ENCODE results near the gene POLR2F. TPM values are rescaled to one million over a fixed set of nuclear protein-coding genes. Genes with fewer than 3 reads are reported as not detected.
"Not testable (repeated sequence)": the region's sequence is repeated elsewhere in the genome, so short reads cannot be mapped to it uniquely, and the experiment has no call there.

Gene POLR2F
- total RNA-seq, 2 donors from 2014 or later, result 43.4 to 47.9 TPM

DNA sequence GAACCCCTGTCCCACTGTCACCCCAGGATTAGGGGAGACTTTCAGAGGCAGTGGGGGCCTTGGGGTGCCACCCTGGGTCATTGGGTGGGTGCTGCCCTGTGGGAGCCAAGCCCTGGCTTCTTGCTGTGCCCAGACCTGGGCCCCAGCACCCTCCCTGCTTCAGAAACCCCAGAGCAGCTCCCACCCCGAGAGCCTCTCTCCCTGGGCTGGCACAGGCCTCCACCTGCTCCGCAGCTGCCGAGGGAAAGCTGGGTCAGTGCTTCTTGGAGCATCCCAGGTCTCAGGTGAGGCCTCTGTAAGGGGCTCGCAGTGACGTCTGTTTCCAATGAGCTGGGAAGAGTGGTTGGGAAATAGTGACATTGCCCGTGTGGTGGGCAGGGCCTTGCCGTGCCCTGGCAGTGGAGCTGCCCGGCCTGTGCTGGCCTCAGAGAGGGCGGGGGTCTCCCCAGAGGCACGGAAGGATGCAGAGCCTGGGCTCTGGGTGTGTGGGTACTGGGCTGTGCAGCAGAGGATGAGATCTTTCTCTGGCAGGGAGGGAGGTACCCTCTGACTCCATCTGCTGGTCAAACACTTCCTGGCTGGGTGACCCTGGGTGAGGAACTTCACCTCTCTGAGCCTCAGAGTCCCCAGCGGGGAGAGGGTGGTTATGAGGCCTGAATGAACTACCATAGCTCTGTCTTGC lies 23.1 kb upstream of the POLR2F start:
- peaks cover 11% of the 10 kb centered on the region for H3K4me1 Mint-ChIP-seq (ENCODE audit: low read depth)
- no peak overlapping the region for H3K4me3 Mint-ChIP-seq
- H3K27ac Mint-ChIP-seq, result no peak overlapping the region
- no peaks in the 10 kb centered on the region for H3K27me3 Mint-ChIP-seq (ENCODE audit: low read depth)
- H3K36me3 Mint-ChIP-seq (ENCODE audit: insufficient read depth in 2 of 2), result no peaks in the 10 kb centered on the region
- no peak for DNase-seq
- no peaks in the 10 kb centered on the region for H3K9me3 Mint-ChIP-seq
- no peak for ATAC-seq (replicated peaks in 1 of 2)

DNA sequence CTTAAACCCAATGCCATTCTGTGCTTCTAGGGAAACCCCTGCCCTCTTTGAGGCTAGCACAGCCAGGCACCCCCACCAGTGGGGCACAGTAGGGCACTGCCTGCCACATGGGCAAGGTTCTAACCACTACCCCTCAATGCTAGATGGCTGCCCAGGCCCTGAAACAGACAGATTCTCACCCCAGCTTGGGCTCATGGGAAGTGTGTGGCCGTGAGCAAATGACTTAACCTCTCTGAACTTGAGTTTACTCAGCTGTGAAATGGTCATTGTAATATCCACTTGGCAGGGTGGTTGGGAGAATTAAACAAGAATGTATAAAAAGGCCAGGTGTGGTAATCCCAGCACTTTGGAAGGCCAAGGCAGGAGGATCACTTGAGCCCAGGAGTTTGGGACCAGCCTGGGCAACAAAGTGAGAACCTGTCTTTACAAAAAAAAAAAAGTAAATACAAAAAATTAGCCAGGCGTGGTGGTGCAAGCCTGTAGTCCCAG lies 22.5 kb upstream of the POLR2F start:
- Mint-ChIP-seq H3K36me3 (ENCODE audit: insufficient read depth in 2 of 2) (no peaks in the 10 kb centered on the region), H3K4me3 (no peak overlapping the region), H3K27me3 (ENCODE audit: low read depth) (no peaks in the 10 kb centered on the region), H3K27ac (no peak overlapping the region), H3K4me1 (ENCODE audit: low read depth) (peaks cover 11% of the 10 kb centered on the region), H3K9me3 (no peaks in the 10 kb centered on the region)
- ATAC-seq (replicated peaks in 1 of 2) (no peak), DNase-seq (no peak)

DNA sequence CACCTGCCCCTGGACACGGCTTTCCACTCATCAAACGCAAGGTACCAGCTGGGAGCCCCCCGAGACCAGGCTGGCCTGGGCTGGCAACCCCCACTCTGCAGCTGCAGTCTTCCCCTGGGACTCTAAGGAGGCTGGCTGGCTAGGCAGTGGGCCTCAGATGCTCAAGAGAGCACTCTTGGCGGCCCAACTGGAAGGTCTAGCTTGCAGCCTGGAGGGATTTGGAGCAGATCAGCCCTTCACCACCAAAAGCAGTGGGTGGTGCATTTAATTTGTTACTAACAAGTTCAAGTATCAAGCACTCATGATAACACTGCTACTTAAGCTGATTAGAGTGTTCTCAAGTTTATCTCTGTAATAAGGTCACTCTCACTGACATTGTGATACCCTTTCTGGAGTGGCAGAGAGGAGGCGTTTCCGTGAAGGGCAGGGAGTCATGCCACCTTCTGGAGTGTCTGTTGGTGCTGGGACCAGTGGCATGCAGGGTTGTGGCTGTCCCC lies 21.6 kb upstream of the POLR2F start:
- H3K4me1 Mint-ChIP-seq (ENCODE audit: low read depth), result peaks cover 11% of the 10 kb centered on the region

DNA sequence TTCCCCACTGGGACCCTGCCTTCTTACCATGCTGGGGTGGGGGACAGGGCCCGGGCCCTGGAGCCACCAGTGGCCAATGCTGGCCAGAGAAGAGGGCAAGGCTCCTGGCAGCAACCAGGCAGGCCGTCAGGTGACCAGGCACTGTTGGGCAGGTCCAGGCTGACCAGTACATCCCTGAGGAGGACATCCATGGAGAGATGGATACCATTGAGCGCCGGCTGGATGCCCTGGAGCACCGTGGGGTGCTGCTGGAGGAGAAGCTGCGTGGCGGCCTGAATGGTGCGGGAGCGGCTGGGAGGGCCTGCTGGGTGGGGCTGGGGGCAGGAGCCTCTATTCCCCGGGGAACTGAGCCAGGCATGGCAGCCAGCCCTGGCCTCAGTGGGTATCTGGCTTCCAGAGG lies 21.1 kb upstream of the POLR2F start:
- H3K4me1 Mint-ChIP-seq (ENCODE audit: low read depth), result peaks cover 11% of the 10 kb centered on the region
- no peak for ATAC-seq (replicated peaks in 1 of 2)
- no peaks in the 10 kb centered on the region for H3K9me3 Mint-ChIP-seq
- DNase-seq, result no peak
- no peaks in the 10 kb centered on the region for H3K27me3 Mint-ChIP-seq (ENCODE audit: low read depth)
- no peak overlapping the region for H3K4me3 Mint-ChIP-seq
- H3K36me3 Mint-ChIP-seq (ENCODE audit: insufficient read depth in 2 of 2), result no peaks in the 10 kb centered on the region
- no peak overlapping the region for H3K27ac Mint-ChIP-seq

More for the DNA sequence above, 21.6 kb upstream of the POLR2F start:
- DNase-seq, result no peak
- Mint-ChIP-seq H3K27me3 (ENCODE audit: low read depth) (no peaks in the 10 kb centered on the region), H3K4me3 (no peak overlapping the region), H3K9me3 (no peaks in the 10 kb centered on the region), H3K27ac (no peak overlapping the region), H3K36me3 (ENCODE audit: insufficient read depth in 2 of 2) (no peaks in the 10 kb centered on the region)
- no peak for ATAC-seq (replicated peaks in 1 of 2)

DNA sequence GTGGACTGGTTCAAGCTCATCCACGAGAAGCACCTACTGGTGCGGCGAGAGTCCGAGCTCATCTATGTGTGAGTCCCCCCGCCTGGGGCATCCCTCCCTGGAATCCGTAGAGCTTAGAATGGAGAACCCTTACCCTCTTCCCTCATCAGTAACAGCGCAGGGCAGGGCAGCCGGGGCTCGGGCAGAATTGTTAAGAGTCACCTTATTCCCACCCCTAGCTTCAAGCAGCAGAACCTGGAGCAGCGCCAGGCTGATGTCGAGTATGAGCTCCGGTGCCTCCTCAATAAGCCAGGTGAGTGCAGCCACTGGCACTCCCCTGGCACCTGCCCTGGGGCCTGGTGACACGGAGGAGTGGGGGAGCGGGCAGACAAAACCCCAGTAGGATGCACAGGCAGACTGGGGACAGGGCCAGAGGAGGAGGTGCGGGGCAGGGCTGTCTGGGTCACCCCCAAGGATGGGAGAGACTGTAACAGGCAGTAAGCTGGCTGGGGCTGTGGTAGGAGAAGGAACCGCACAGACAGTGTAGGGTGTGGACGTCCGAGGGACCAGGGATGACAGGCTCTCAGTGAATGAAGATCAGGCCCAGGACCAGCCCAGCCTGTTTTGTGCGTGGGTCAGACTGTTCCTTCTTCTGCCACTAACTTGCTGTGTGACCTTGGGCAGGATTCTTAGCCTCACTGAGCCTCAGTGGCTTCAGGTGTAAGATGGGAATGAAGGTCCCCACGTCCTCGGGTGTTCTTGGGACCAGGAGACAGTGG lies 20.5 kb upstream of the POLR2F start:
- Mint-ChIP-seq H3K27ac (no peak overlapping the region), H3K4me3 (no peak overlapping the region), H3K9me3 (no peaks in the 10 kb centered on the region), H3K27me3 (ENCODE audit: low read depth) (no peaks in the 10 kb centered on the region), H3K36me3 (ENCODE audit: insufficient read depth in 2 of 2) (no peaks in the 10 kb centered on the region), H3K4me1 (ENCODE audit: low read depth) (peaks cover 11% of the 10 kb centered on the region)
- DNase-seq (no peak), ATAC-seq (replicated peaks in 1 of 2) (no peak)

DNA sequence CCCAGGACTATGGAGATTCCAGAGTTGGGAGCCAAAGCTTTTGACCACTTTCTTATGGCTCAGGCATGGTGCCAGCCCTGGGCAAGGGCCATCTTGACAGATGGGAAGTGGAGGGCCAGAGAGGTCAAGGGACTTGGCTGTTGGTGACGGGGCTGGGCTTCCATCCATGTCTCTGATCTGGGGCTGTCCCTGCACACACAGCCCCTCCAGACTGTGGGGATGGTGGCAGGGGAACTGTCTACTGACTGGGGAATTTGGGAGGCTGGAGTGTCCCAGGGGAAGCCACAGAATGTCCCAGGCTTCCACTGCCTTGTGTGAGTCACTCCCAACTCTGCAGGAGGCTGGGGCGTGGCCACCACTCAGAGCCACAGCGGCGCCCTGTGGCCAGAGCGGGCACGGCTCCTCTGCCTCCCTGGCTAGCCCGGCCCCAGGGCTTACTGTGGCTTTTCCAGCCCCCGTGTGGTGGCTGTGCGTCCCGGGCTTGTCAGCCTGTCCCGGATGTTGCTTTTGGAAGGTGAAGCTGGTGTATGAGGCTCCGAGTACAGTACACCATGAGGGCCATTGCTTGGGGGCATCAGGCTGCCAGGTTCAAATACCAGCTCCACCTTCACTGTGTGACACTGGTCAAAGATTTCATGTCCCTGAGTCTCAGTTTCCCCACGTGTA lies 19.7 kb upstream of the POLR2F start:
- Mint-ChIP-seq H3K4me1 (ENCODE audit: low read depth) (peaks cover 11% of the 10 kb centered on the region), H3K4me3 (no peak overlapping the region), H3K27ac (no peak overlapping the region), H3K36me3 (ENCODE audit: insufficient read depth in 2 of 2) (no peaks in the 10 kb centered on the region), H3K27me3 (ENCODE audit: low read depth) (no peaks in the 10 kb centered on the region), H3K9me3 (no peaks in the 10 kb centered on the region)
- ATAC-seq (replicated peaks in 1 of 2) (peak; percentile 98 to 99), DNase-seq (peak; percentile 85 to 86)

DNA sequence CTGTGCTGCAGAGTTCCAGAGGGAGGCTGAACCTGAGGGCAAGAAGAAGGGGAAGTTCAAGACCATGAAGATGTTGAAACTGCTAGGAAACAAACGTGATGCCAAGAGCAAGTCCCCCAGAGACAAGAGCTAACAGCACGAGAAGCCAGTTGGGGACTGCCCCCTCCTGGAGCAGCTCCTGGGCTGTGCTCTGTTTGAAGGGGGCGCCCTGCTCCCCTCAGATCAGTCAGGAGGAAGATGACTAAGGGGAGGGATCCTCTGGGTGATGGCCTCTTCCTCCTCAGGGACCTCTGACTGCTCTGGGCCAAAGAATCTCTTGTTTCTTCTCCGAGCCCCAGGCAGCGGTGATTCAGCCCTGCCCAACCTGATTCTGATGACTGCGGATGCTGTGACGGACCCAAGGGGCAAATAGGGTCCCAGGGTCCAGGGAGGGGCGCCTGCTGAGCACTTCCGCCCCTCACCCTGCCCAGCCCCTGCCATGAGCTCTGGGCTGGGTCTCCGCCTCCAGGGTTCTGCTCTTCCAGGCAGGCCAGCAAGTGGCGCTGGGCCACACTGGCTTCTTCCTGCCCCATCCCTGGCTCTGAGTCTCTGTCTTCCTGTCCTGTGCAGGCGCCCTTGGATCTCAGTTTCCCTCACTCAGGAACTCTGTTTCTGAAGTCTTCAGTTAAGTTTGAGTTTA lies 12.7 kb upstream of the POLR2F start:
- Mint-ChIP-seq H3K4me1 (ENCODE audit: low read depth) (no peaks in the 10 kb centered on the region), H3K36me3 (ENCODE audit: insufficient read depth in 2 of 2) (no peaks in the 10 kb centered on the region), H3K27me3 (ENCODE audit: low read depth) (no peaks in the 10 kb centered on the region), H3K27ac (peak overlapping the region; percentile 36), H3K4me3 (no peak overlapping the region), H3K9me3 (no peaks in the 10 kb centered on the region)
- ATAC-seq (replicated peaks in 1 of 2), result no peak
- no peak for DNase-seq

DNA sequence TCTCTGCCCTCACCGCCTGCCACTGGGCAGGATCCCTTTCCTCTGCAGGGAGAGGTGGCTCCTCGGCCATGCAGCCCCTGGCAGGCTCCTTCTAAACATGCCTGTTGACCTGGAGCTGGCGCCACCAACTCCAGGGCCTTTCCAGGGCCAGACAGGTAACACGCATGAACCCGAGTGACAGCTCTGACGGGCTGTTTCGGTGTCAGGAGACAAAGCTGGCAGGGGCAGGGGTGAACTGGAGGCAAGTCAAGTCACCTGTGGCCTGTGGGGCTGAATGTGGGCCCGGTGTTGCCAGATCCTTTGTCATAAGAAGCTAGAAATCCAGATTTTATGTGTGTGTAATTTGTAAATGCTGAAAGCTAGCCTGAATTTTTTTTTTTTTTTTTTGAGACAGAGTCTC lies 11.4 kb upstream of the POLR2F start:
- Mint-ChIP-seq H3K27me3 (ENCODE audit: low read depth) (no peaks in the 10 kb centered on the region), H3K9me3 (no peaks in the 10 kb centered on the region), H3K4me3 (no peak overlapping the region), H3K27ac (no peak overlapping the region), H3K4me1 (ENCODE audit: low read depth) (no peaks in the 10 kb centered on the region), H3K36me3 (ENCODE audit: insufficient read depth in 2 of 2) (no peaks in the 10 kb centered on the region)
- ATAC-seq (replicated peaks in 1 of 2) (no peak), DNase-seq (no peak)

DNA sequence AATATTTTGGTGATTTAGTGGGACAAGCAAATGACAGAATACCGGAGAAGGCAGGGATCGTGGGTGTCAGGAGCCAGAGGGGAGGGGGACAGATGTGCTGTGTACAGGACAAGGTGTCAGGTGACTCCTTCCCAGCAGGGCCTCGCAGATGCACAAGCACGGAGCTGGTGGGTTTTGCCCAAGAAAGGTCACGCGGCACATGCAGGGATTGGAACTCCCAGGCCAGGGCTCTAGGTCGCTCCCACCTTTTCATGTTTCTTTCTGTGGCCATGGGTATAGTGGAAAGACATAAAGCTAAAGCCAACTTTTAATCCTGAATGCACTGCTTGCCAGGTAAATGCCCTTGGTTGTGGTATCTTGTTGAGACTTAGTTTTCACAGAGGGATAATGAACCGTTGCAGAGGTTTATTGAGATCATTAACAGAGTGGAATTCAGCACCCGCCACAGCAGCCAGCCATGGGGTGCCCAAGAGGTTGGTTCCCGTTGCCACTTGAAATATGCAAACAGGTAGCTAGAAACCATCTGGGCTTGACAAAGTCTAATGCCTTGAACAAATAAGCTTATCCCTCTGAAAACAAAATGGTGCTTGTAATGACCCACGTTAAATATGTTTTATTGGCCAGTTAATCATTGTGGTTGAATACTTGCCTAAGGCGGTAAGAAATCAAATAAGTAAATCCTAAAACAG lies 10.2 kb upstream of the POLR2F start:
- DNase-seq (no peak), ATAC-seq (replicated peaks in 1 of 2) (no peak)
- Mint-ChIP-seq H3K4me1 (ENCODE audit: low read depth) (no peaks in the 10 kb centered on the region), H3K27me3 (ENCODE audit: low read depth) (no peaks in the 10 kb centered on the region), H3K27ac (no peak overlapping the region), H3K9me3 (no peaks in the 10 kb centered on the region), H3K4me3 (no peak overlapping the region), H3K36me3 (ENCODE audit: insufficient read depth in 2 of 2) (no peaks in the 10 kb centered on the region)

DNA sequence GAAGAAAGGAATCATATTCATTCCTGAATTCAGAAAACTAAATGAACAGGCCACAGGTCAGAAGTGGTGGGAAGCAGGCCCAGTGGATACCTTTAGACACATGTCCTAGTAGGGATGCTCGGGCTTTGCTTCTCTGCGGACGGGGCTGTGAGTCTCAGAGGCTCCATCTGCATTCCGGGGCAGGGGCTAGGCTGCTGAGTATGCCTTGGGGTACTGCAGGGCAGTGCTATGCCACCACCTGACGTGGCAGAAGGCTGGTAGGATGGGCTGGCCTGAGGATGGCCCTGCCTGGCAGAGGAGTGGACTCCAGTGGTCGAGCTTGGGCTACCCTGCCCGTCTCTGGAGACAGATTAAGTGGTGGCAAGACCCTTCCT lies 9.7 kb upstream of the POLR2F start:
- Mint-ChIP-seq H3K4me3 (no peak overlapping the region), H3K36me3 (ENCODE audit: insufficient read depth in 2 of 2) (no peaks in the 10 kb centered on the region), H3K4me1 (ENCODE audit: low read depth) (no peaks in the 10 kb centered on the region), H3K9me3 (no peaks in the 10 kb centered on the region), H3K27me3 (ENCODE audit: low read depth) (no peaks in the 10 kb centered on the region), H3K27ac (no peak overlapping the region)
- ATAC-seq (replicated peaks in 1 of 2), result no peak
- DNase-seq, result no peak

DNA sequence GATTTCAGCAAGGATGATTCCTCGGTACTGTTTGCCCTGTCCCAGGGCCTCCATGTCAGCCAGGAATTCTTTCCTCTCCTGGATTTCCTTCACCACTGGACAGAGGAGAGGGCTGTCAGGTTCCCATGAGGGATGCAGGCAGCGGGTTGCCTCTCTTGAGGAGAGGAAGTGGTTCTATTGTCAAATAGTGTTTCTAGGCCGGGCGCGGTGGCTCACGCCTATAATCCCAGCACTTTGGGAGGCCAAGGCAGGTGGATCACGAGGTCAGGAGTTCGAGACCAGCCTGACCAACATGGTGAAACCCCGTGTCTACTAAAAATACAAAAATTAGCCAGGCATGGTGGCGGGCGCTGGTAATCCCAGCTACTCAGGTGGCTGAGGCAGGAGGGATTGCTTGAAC lies 9.1 kb upstream of the POLR2F start:
- H3K4me1 Mint-ChIP-seq (ENCODE audit: low read depth); H3K4me3 Mint-ChIP-seq; H3K27ac Mint-ChIP-seq; ATAC-seq (replicated peaks in 1 of 2); H3K9me3 Mint-ChIP-seq; H3K36me3 Mint-ChIP-seq (ENCODE audit: insufficient read depth in 2 of 2); DNase-seq; H3K27me3 Mint-ChIP-seq (ENCODE audit: low read depth): not testable (repeated sequence)

DNA sequence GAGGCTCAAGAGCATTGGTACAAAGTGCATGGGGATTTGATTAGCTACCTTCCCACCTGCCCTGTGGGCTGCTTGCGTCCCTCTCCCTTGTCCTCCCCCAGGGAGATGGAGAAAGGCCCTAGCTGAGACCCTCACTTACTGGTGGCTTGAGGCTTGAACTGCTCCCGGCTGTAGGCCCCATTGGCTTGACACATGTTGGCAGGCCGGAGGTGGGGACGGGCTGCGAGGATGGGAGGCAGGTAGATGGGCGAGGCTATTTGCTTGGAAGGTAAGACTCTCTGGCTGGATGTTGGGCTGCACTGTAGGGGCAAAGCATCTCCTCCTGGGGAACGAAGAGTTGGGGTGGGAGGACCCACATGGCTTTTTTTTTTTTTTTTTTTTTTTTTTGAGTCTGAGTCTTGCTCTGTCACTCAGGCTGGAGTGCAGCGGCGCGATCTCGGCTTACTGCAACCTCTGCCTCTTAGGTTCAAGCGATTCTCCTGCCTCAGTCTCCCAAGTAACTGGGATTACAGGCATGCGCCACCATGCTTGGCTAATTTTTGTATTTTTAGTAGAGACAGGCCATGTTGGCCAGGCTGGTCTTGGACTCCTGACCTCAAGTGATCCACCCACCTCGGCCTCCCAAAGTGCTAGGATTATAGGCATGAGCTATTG lies 6.2 kb upstream of the POLR2F start:
- not testable (repeated sequence) for H3K27ac Mint-ChIP-seq; H3K9me3 Mint-ChIP-seq; H3K36me3 Mint-ChIP-seq (ENCODE audit: insufficient read depth in 2 of 2); H3K4me3 Mint-ChIP-seq; H3K27me3 Mint-ChIP-seq (ENCODE audit: low read depth); H3K4me1 Mint-ChIP-seq (ENCODE audit: low read depth); DNase-seq; ATAC-seq (replicated peaks in 1 of 2)
